ENCODE measurements around the gene CFAP97.
"Not testable (repeated sequence)": the region's sequence is repeated elsewhere in the genome, so short reads cannot be mapped to it uniquely, and the experiment has no call there.

CFAP97 gene

GRCh38 chr4:185205073-185205472 lies 1.3 kb upstream of the CFAP97 start:
- Mint-ChIP-seq H3K4me1 (peaks cover 49% of the 10 kb centered on the region), H3K4me3 (peak overlapping the region; percentile 90), H3K36me3 (ENCODE audit: insufficient read depth) (peaks cover 11% of the 10 kb centered on the region), H3K27ac (ENCODE audit: low read depth) (peak overlapping the region; percentile 96)
- not testable (repeated sequence) for H3K9me3 Mint-ChIP-seq; DNase-seq (ENCODE audit: low spot score in 2 of 2); ATAC-seq (replicated peaks; ENCODE audit: extremely low read depth, poor library complexity, severe bottlenecking); H3K27me3 Mint-ChIP-seq

GRCh38 chr4:185204238-185204910 lies 574 bp upstream of the CFAP97 start:
- Mint-ChIP-seq H3K27me3 (no peaks in the 10 kb centered on the region), H3K4me3 (peak overlapping the region; percentile 90), H3K27ac (ENCODE audit: low read depth) (peak overlapping the region; percentile 96), H3K4me1 (peaks cover 53% of the 10 kb centered on the region), H3K36me3 (ENCODE audit: insufficient read depth) (peaks cover 11% of the 10 kb centered on the region), H3K9me3 (no peaks in the 10 kb centered on the region)
- DNase-seq (ENCODE audit: low spot score in 2 of 2) (no peak), ATAC-seq (replicated peaks; ENCODE audit: extremely low read depth, poor library complexity, severe bottlenecking) (no peak)

GRCh38 chr4:185202984-185203485 lies 765 bp downstream of the CFAP97 start:
- ATAC-seq (replicated peaks; ENCODE audit: extremely low read depth, poor library complexity, severe bottlenecking) = peak; percentile 17
- DNase-seq (ENCODE audit: low spot score in 2 of 2) = no peak
- H3K4me1 Mint-ChIP-seq = peaks cover 45% of the 10 kb centered on the region
- peak overlapping the region; percentile 90 for H3K4me3 Mint-ChIP-seq
- peaks cover 6% of the 10 kb centered on the region for H3K36me3 Mint-ChIP-seq (ENCODE audit: insufficient read depth)
- no peaks in the 10 kb centered on the region for H3K27me3 Mint-ChIP-seq
- H3K9me3 Mint-ChIP-seq = no peaks in the 10 kb centered on the region
- H3K27ac Mint-ChIP-seq (ENCODE audit: low read depth) = peak overlapping the region; percentile 96

GRCh38 chr4:185201977-185202962 lies 1.5 kb downstream of the CFAP97 start:
- ATAC-seq (replicated peaks; ENCODE audit: extremely low read depth, poor library complexity, severe bottlenecking) (peak; percentile 7), DNase-seq (ENCODE audit: low spot score in 2 of 2) (peak in 1 of 2 donors; percentile 38)
- H3K27ac Mint-ChIP-seq (ENCODE audit: low read depth) = peak overlapping the region; percentile 96
- peaks cover 6% of the 10 kb centered on the region for H3K36me3 Mint-ChIP-seq (ENCODE audit: insufficient read depth)
- no peaks in the 10 kb centered on the region for H3K9me3 Mint-ChIP-seq
- H3K4me3 Mint-ChIP-seq = peak overlapping the region; percentile 90
- H3K27me3 Mint-ChIP-seq = no peaks in the 10 kb centered on the region
- H3K4me1 Mint-ChIP-seq = peaks cover 45% of the 10 kb centered on the region

- not testable (repeated sequence) for ATAC-seq (replicated peaks; ENCODE audit: extremely low read depth, poor library complexity, severe bottlenecking); H3K27ac Mint-ChIP-seq (ENCODE audit: low read depth); DNase-seq (ENCODE audit: low spot score in 2 of 2); H3K27me3 Mint-ChIP-seq; H3K4me3 Mint-ChIP-seq; H3K9me3 Mint-ChIP-seq; H3K36me3 Mint-ChIP-seq (ENCODE audit: insufficient read depth)
- H3K4me1 Mint-ChIP-seq = peaks cover 35% of the 10 kb centered on the region
Measured at GRCh38 chr4:185198189-185198588, 5.6 kb downstream of the CFAP97 start.

GRCh38 chr4:185196437-185196836 lies 7.4 kb downstream of the CFAP97 start:
- Mint-ChIP-seq H3K27ac (ENCODE audit: low read depth) (no peak overlapping the region), H3K27me3 (no peaks in the 10 kb centered on the region), H3K4me1 (peaks cover 27% of the 10 kb centered on the region), H3K4me3 (no peak overlapping the region), H3K36me3 (ENCODE audit: insufficient read depth) (no peaks in the 10 kb centered on the region), H3K9me3 (no peaks in the 10 kb centered on the region)
- ATAC-seq (replicated peaks; ENCODE audit: extremely low read depth, poor library complexity, severe bottlenecking) (no peak), DNase-seq (ENCODE audit: low spot score in 2 of 2) (no peak)

GRCh38 chr4:185194924-185195888 lies 8.6 kb downstream of the CFAP97 start:
- H3K9me3 Mint-ChIP-seq = no peaks in the 10 kb centered on the region
- no peak for ATAC-seq (replicated peaks; ENCODE audit: extremely low read depth, poor library complexity, severe bottlenecking)
- peaks cover 9% of the 10 kb centered on the region for H3K36me3 Mint-ChIP-seq (ENCODE audit: insufficient read depth)
- peak overlapping the region; percentile 38 for H3K27ac Mint-ChIP-seq (ENCODE audit: low read depth)
- no peak for DNase-seq (ENCODE audit: low spot score in 2 of 2)
- no peaks in the 10 kb centered on the region for H3K27me3 Mint-ChIP-seq
- H3K4me1 Mint-ChIP-seq = peaks cover 30% of the 10 kb centered on the region
- H3K4me3 Mint-ChIP-seq = no peak overlapping the region

GRCh38 chr4:185192059-185192458 lies 11.7 kb downstream of the CFAP97 start:
- Mint-ChIP-seq H3K4me1 (peaks cover 32% of the 10 kb centered on the region), H3K27me3 (no peaks in the 10 kb centered on the region), H3K27ac (ENCODE audit: low read depth) (peak overlapping the region; percentile 10), H3K36me3 (ENCODE audit: insufficient read depth) (peaks cover 13% of the 10 kb centered on the region), H3K9me3 (no peaks in the 10 kb centered on the region), H3K4me3 (no peak overlapping the region)
- no peak for DNase-seq (ENCODE audit: low spot score in 2 of 2)
- no peak for ATAC-seq (replicated peaks; ENCODE audit: extremely low read depth, poor library complexity, severe bottlenecking)

- H3K27ac Mint-ChIP-seq (ENCODE audit: low read depth) = no peak overlapping the region
- DNase-seq (ENCODE audit: low spot score in 2 of 2) (no peak), ATAC-seq (replicated peaks; ENCODE audit: extremely low read depth, poor library complexity, severe bottlenecking) (no peak)
- H3K4me1 Mint-ChIP-seq = peaks cover 34% of the 10 kb centered on the region
- H3K36me3 Mint-ChIP-seq (ENCODE audit: insufficient read depth) = peaks cover 13% of the 10 kb centered on the region
- no peak overlapping the region for H3K4me3 Mint-ChIP-seq
- no peaks in the 10 kb centered on the region for H3K9me3 Mint-ChIP-seq
- no peaks in the 10 kb centered on the region for H3K27me3 Mint-ChIP-seq
Measured at GRCh38 chr4:185190306-185190856, 13.4 kb downstream of the CFAP97 start.

GRCh38 chr4:185189606-185190305 lies 14.0 kb downstream of the CFAP97 start:
- Mint-ChIP-seq H3K4me3 (no peak overlapping the region), H3K27ac (ENCODE audit: low read depth) (no peak overlapping the region), H3K4me1 (peaks cover 36% of the 10 kb centered on the region)

GRCh38 chr4:185186769-185187168 lies 17.0 kb downstream of the CFAP97 start:
- H3K27ac Mint-ChIP-seq (ENCODE audit: low read depth) = no peak overlapping the region
- no peak for ATAC-seq (replicated peaks; ENCODE audit: extremely low read depth, poor library complexity, severe bottlenecking)
- peaks cover 38% of the 10 kb centered on the region for H3K4me1 Mint-ChIP-seq
- DNase-seq (ENCODE audit: low spot score in 2 of 2) = no peak
- H3K9me3 Mint-ChIP-seq = no peaks in the 10 kb centered on the region
- H3K36me3 Mint-ChIP-seq (ENCODE audit: insufficient read depth) = peaks cover 15% of the 10 kb centered on the region
- H3K4me3 Mint-ChIP-seq = no peak overlapping the region
- H3K27me3 Mint-ChIP-seq = no peaks in the 10 kb centered on the region

More at GRCh38 chr4:185189606-185190305, 14.0 kb downstream of the CFAP97 start:
- ATAC-seq (replicated peaks; ENCODE audit: extremely low read depth, poor library complexity, severe bottlenecking) (no peak), DNase-seq (ENCODE audit: low spot score in 2 of 2) (no peak)
- Mint-ChIP-seq H3K9me3 (no peaks in the 10 kb centered on the region), H3K27me3 (no peaks in the 10 kb centered on the region), H3K36me3 (ENCODE audit: insufficient read depth) (peaks cover 13% of the 10 kb centered on the region)

Data from central memory CD8-positive, alpha-beta T cell (primary cell).